ENCODE data around the gene AEN.

Gene AEN

DNA sequence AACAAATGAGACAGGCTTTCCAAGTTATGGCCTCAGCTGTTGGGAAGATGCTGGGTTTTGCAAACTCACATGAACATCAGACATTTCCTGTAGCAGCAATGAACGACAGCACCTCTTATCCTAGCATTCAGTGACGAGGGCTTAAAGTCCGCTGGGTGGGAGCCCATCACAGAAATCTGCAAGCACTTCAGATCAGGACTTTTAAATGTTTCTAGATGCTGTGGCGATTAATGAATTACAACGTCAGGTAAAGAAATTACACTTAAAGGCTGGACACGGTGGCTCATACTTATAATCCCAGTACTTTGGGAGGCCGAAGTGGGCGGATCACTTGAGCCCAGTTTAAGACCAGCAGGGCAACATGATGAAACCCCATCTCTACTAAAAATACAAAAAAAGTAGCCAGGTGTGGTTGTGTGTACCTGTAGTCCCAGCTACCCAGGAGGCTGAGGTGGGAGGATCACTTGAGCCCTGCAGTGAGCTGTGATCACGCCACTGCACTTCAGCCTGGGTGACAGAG, 3.9 kb downstream of the AEN start:
- TF ChIP-seq, protein P1, sequence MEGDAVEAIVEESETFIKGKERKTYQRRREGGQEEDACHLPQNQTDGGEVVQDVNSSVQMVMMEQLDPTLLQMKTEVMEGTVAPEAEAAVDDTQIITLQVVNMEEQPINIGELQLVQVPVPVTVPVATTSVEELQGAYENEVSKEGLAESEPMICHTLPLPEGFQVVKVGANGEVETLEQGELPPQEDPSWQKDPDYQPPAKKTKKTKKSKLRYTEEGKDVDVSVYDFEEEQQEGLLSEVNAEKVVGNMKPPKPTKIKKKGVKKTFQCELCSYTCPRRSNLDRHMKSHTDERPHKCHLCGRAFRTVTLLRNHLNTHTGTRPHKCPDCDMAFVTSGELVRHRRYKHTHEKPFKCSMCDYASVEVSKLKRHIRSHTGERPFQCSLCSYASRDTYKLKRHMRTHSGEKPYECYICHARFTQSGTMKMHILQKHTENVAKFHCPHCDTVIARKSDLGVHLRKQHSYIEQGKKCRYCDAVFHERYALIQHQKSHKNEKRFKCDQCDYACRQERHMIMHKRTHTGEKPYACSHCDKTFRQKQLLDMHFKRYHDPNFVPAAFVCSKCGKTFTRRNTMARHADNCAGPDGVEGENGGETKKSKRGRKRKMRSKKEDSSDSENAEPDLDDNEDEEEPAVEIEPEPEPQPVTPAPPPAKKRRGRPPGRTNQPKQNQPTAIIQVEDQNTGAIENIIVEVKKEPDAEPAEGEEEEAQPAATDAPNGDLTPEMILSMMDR (IDR thresholded peaks at IDR 0.05; ENCODE audit: insufficient read depth, missing control alignments), result no peak
- FAIRE-seq (no peak), DNase-seq (ENCODE audit: insufficient read length, low spot score) (no peak)

DNA sequence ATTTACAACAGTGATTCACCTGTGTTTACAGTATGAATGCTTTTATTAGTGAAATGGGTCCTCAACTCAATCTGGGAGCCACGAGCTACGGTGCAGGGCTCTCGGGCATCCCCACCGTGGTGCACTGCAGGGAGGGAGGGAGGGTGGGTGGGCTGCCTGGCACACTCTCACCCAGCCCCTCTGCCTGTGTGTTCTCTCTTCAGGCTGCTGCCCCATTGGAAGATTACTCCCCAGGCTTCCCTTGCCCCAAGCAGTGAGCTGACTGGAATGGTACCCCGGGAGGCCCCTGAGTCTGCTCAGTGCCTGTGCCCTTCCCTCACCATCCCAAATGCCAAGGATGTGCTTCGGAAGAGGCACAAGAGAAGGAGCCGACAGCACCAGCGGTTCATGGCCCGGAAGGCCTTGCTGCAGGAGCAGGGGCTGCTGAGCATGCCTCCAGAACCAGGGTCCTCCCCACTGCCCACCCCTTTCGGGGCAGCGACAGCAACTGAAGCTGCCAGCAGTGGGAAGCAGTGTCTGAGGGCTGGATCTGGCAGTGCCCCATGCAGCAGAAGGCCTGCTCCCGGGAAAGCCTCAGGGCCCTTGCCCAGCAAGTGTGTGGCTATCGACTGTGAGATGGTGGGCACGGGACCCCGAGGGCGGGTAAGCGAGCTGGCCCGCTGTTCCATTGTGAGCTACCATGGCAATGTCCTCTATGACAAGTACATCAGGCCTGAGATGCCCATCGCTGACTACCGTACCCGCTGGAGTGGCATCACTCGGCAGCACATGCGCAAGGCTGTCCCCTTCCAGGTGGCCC, 5.0 kb downstream of the AEN start:
- FAIRE-seq, result no peak
- DNase-seq (ENCODE audit: insufficient read length, low spot score), result no peak
- TF ChIP-seq, protein P1 (IDR thresholded peaks at IDR 0.05; ENCODE audit: insufficient read depth, missing control alignments), result no peak

DNA sequence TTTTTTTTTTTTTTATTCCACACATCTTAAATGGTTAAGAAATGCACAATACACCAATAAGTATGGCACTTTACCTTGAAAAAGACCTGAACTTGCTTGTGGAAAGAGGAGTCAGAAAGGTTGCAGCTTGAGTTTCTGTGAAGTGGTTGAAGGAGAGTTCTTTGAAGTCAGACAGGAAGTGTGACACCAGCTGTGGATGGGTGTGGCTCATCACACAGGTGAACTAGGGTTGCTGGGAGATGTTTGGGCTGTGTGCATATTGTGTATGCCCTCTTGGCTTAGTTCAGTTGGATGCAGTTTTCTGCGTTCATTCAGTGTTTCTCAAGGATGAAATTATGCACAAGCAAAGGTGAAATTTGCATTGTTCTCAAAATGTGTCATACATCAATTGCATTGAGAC, 6.3 kb downstream of the AEN start:
- FAIRE-seq (no peak), DNase-seq (ENCODE audit: insufficient read length, low spot score) (no peak)
- TF ChIP-seq, protein P1 (IDR thresholded peaks at IDR 0.05; ENCODE audit: insufficient read depth, missing control alignments), result no peak

DNA sequence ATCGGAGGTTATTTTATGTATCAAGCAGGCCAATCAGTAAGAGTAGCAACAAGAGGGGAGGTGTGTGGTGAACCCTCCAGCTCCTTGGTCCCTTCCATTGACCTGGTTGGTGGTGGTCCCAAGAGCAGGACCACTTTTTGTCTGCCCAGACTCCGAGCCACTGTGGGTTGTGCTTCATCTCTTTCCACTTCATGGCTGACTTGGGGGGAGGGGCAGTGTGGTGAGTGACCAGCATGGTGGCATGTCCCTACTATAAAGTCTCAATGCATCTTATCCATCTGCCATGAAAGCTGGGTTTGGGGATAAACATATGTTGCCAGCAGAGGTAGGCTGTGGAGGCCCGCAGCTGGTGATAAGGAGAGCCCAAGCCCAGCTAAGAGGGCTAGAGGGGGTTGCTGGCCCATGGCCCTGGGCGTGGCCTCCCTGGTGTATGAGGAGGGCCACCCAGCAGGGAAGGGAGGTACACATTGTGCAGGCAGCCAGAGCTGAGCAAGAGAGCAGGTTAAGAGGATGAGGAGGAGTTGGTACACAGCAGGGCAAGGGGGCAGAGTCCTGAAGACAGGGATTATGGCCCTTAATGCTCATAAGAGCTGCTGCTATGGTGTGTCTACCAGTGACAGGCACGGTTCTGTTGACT, 7.0 kb downstream of the AEN start:
- TF ChIP-seq, protein P1 (IDR thresholded peaks at IDR 0.05; ENCODE audit: insufficient read depth, missing control alignments), result no peak
- FAIRE-seq, result no peak
- DNase-seq (ENCODE audit: insufficient read length, low spot score), result no peak

DNA sequence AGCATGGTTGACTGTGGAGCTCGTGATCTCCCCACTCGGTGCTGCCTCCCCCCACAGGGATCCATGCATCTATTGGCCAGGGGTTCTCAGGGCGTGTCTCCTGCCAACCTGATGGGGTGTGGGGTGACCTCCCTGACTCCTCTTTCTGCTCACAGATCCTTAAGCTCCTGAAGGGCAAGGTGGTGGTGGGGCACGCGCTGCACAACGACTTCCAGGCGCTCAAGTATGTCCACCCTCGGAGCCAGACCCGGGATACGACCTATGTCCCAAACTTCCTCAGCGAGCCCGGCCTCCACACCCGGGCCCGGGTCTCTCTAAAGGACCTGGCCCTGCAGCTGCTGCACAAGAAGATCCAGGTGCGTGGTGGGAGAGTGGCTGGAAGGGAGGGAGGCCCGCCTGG, 7.9 kb downstream of the AEN start:
- no peak for FAIRE-seq
- TF ChIP-seq, protein P1 (IDR thresholded peaks at IDR 0.05; ENCODE audit: insufficient read depth, missing control alignments), result no peak
- DNase-seq (ENCODE audit: insufficient read length, low spot score), result no peak

DNA sequence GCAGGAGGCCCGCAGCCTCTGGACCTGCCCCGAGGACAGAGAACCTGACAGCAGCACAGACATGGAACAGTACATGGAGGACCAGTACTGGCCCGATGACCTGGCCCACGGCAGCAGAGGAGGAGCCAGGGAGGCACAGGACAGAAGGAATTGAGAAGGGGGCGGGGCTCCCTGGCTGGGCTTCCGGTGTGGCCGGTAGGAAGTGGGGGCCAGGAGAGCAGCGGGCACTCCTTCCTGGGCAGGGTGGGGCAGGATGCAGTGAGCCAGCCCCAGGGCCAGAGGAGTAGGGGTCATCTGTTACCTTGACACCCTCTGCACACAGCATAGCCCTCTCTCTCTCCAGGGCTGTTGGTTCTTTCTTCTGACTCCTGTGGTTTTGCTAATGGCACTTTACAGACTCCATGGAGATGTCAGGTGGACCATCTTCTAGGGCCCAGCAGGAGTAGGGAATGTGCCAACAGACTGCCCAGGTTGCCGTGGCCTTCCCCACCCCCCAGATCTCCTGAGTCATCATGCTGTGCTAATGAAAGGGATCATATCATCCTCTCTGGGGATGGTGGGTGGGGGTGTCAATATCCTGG, 9.1 kb downstream of the AEN start:
- TF ChIP-seq, protein P1 (IDR thresholded peaks at IDR 0.05; ENCODE audit: insufficient read depth, missing control alignments), result no peak
- DNase-seq (ENCODE audit: insufficient read length, low spot score) (no peak), FAIRE-seq (no peak)

Data from D721Med (cell line).